Endothelial cell of umbilical vein (primary cell): ENCODE data around the gene ZNF99. TPM values are rescaled to one million over a fixed set of nuclear protein-coding genes. Genes with fewer than 3 reads are reported as not detected.

Experiments used
- BruUV-seq: library from RNA; stranded (reverse); fragments of 400-500 nt; replicated peaks from 2 replicates; lab custom pipeline; 2021; lab: Mats Ljungman, UMichigan
- CTCF ChIA-PET: fragments of 300-600, 350-600 bp; sonication (Branson Sonifier 250); formaldehyde crosslinking; loops from one replicate; lab custom pipeline; 2021; ENCODE audit warnings: antibody characterized with exemption, inconsistent platforms; lab: Charles Lee
- POLR2A ChIA-PET: fragments of 300-600, 350-600 bp; sonication (Branson Sonifier 250); formaldehyde crosslinking; loops from one replicate; lab custom pipeline; 2021; ENCODE audit warnings: antibody characterized with exemption, inconsistent platforms; lab: Charles Lee
- DNase-seq: peaks from one replicate; pipeline ENCODE4 v3.0.0-alpha.2; 2011; ENCODE audit warnings: low read depth, low spot score
- FAIRE-seq: peaks from 2 replicates; lab custom pipeline; 2011; peaks lifted over from hg19 to GRCh38; lab: Jason Lieb, UNC
- H2AFZ ChIP-seq: 2 replicates; pipeline ENCODE4 v1.6.0; 2012; ENCODE audit warnings: low read depth, low read length, control low read depth, inconsistent platforms
- H3K27ac ChIP-seq: 2 replicates; pipeline ENCODE4 v1.5.1; 2011; ENCODE audit warnings: low read depth, mild to moderate bottlenecking, control low read depth, low read length, moderate library complexity; ENCODE audit not compliant: insufficient read depth
- H3K27me3 ChIP-seq, 2 experiments: 2 replicates each; pipeline versions ENCODE4 v1.6.0 to v1.6.1; 2011; ENCODE audit warnings: low read length in 2 of 2, mixed read lengths in 1 of 2; ENCODE audit not compliant: control insufficient read depth in 2 of 2, insufficient read depth in 2 of 2
- H3K36me3 ChIP-seq, 2 experiments: 2 replicates in 1 of 2; 3 replicates in 1 of 2; pipeline ENCODE4 v1.5.1; 2011; ENCODE audit warnings: low read length in 2 of 2, mild to moderate bottlenecking in 1 of 2, moderate library complexity in 1 of 2; ENCODE audit not compliant: control insufficient read depth in 2 of 2, insufficient read depth in 2 of 2; ENCODE audit errors: extremely low read depth in 1 of 2
- H3K4me1 ChIP-seq: 3 replicates; pipeline ENCODE4 v1.5.1; 2011; ENCODE audit warnings: mild to moderate bottlenecking, low read length; ENCODE audit not compliant: control insufficient read depth, insufficient read depth; ENCODE audit errors: extremely low read depth
- H3K4me2 ChIP-seq: 2 replicates; pipeline ENCODE4 v1.6.1; 2011; ENCODE audit warnings: low read length, control low read depth, mixed read lengths; ENCODE audit not compliant: insufficient read depth
- H3K4me3 ChIP-seq, 3 experiments: fragments of 200-600 bp in 1 of 3; sonication (generic), shearing (Covaris generic) in 1 of 3; replicated peaks in 1 of 3; 2 replicates each; pipeline ENCODE4 v1.5.1; 2011 to 2016; ENCODE audit warnings: control low read depth in 3 of 3, low read length in 3 of 3, mild to moderate bottlenecking in 2 of 3, inconsistent platforms in 1 of 3, low read depth in 1 of 3, moderate library complexity in 1 of 3; ENCODE audit not compliant: insufficient read depth in 1 of 3
- H3K79me2 ChIP-seq: 2 replicates; pipeline ENCODE4 v1.6.0; 2012; ENCODE audit warnings: low read length, inconsistent platforms; ENCODE audit not compliant: control insufficient read depth, insufficient read depth
- H3K9ac ChIP-seq: replicated peaks from 2 replicates; pipeline ENCODE3; 2011; ENCODE audit warnings: low read length, control low read depth; ENCODE audit not compliant: insufficient read depth; ENCODE audit errors: extremely low read depth
- H3K9me1 ChIP-seq: replicated peaks from 3 replicates; pipeline ENCODE4 v1.6.0; 2011; ENCODE audit warnings: mild to moderate bottlenecking, low read length; ENCODE audit not compliant: control insufficient read depth, insufficient read depth; ENCODE audit errors: extremely low read depth
- H3K9me3 ChIP-seq: replicated peaks from 2 replicates; pipeline ENCODE4 v1.5.1; 2012; ENCODE audit warnings: low read length, inconsistent platforms; ENCODE audit not compliant: control insufficient read depth, insufficient read depth
- H4K20me1 ChIP-seq: replicated peaks from 2 replicates; pipeline ENCODE3; 2011; ENCODE audit warnings: mild to moderate bottlenecking, low read length; ENCODE audit not compliant: control insufficient read depth, insufficient read depth; ENCODE audit errors: extremely low read depth
- EZH2 ChIP-seq: IDR thresholded peaks from 2 replicates; pipeline ENCODE4 v1.6.1; 2012; ENCODE audit warnings: borderline replicate concordance, low read depth, mild to moderate bottlenecking, moderate library complexity, low read length, inconsistent platforms; ENCODE audit not compliant: severe bottlenecking
- FOS ChIP-seq: IDR thresholded peaks from 2 replicates; pipeline ENCODE4 v1.6.1; 2011; ENCODE audit warnings: mild to moderate bottlenecking, low read length, moderate library complexity, borderline replicate concordance; ENCODE audit not compliant: insufficient read depth
- GATA2 ChIP-seq: IDR thresholded peaks from 2 replicates; pipeline ENCODE4 v1.7.0; 2011; ENCODE audit warnings: low read depth, mild to moderate bottlenecking, moderate library complexity, mixed read lengths, low read length; ENCODE audit not compliant: insufficient read length, insufficient read depth
- JUN ChIP-seq: IDR thresholded peaks from 2 replicates; pipeline ENCODE4 v1.6.1; 2011; ENCODE audit warnings: borderline replicate concordance, low read depth; ENCODE audit not compliant: insufficient read length, insufficient read depth
- MYC ChIP-seq: IDR thresholded peaks from one replicate; pipeline ENCODE4 v1.6.1; 2011; ENCODE audit warnings: mild to moderate bottlenecking, low read depth, low read length
- POLR2A ChIP-seq: IDR thresholded peaks from 2 replicates; pipeline ENCODE4 v1.6.1; 2012; ENCODE audit warnings: low read depth, mild to moderate bottlenecking, control low read depth, low read length
- POLR2AphosphoS5 ChIP-seq: IDR thresholded peaks from 2 replicates; pipeline ENCODE4 v1.6.1; 2012; ENCODE audit warnings: low read depth, mild to moderate bottlenecking, control low read depth, low read length, moderate library complexity; ENCODE audit not compliant: insufficient read depth
- dilution Hi-C: fragments of 300-500 bp; cut with MboI; formaldehyde crosslinking; loops from one replicate; pipeline ENCODE4 v1.15.0; 2019; ENCODE audit warnings: low sequenced_read_pairs; ENCODE audit not compliant: extremely low pct_ligation_motif_present
- intact Hi-C: fragments of 100-400 bp; cut with micrococcal nuclease; formaldehyde crosslinking; loops from one replicate; pipeline ENCODE4 v1.10.0; 2022
- polyA plus RNA-seq, 4 experiments: library from polyadenylated mRNA; depleted of rRNA in 3 of 4; stranded (reverse) in 3 of 4; unstranded in 1 of 4; fragments of >200 nt; gene quantifications; 2 replicates each; pipeline versions ENCODE4 v1.2.1 to v1.2.3, GENCODE V29; 2011 to 2012; ENCODE audit warnings: missing spikeins in 1 of 4
- total RNA-seq: library from RNA; stranded (reverse); gene quantifications from 2 replicates; pipeline ENCODE4 v1.2.3, GENCODE V29; 2021
- TF ChIP-seq, protein P1 (sequence below): IDR thresholded peaks from 2 replicates; pipeline ENCODE4 v1.6.1; 2011; ENCODE audit not compliant: insufficient read depth, insufficient read length
- TF ChIP-seq, protein P2 (sequence below), 2 donors: IDR thresholded peaks; 1 replicate in 1 of 2; 2 replicates in 1 of 2; pipeline ENCODE4 v1.5.1; 2011; ENCODE audit warnings: low read length in 2 of 2, mild to moderate bottlenecking in 2 of 2, moderate library complexity in 2 of 2, control low read depth in 1 of 2, inconsistent platforms in 1 of 2, low read depth in 1 of 2; ENCODE audit not compliant: insufficient read depth in 1 of 2; ENCODE audit errors: extremely low read depth in 1 of 2

The ZNF99 gene
- total and polyA plus RNA-seq, 2 donors (not counting 3 experiments of a cell fraction or from before 2014, with no cell fraction given) = not detected

DNA sequence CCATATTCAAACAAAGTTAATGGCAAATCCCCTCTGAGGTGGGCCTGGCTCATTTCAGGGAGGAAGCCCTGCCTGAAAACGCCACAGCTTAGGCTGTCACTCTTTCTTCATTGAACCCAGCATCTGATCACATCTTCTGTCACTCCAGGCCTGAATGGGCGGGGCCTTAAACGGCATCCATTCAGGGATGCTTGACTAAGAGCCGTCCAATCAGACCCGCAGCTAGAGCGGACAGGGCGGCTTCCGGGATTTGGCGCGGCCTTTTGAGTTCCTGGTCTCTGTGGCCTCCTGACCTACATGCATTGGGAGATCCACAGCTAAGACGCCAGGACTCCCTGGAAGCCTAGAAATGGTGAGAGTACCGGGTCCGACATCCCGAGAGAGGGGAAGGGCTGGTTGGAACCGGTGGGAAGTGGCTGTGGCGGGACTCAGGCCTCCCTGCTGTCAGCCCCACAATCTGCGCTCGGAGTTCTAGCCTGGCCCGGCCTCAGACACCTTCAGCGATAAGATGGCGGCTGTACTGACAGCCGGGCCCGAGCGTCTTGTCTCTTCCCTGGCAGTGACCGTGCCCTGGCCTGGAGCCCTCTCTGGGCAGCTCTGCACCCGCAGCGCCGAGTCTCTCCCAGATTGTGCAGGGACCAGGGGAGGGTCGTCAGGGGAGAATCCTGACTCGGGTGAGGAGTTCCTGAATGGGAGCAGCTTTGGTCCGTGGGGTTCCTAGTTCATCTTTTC lies 48.2 kb upstream of the ZNF99 start, which contains the start of gene ZNF723:
ZNF723 (plus strand) TSS at position 261 of the 732 bp plus-strand sequence; CDS start at position 350, 89 bp downstream.
- DNase-seq (no peak), FAIRE-seq (no peak)
- Histone ChIP-seq H2AFZ (no peak within 1 kb of the TSS), H3K4me2 (no peak within 1 kb of the TSS), H3K9ac (no peak within 1 kb of the TSS), H3K27ac (no peak within 1 kb of the TSS), H3K9me1 (no peaks in the 10 kb centered on the region), H3K4me3 (no peak within 1 kb of the TSS), H3K36me3 (no peaks in the 10 kb centered on the region), H3K79me2 (no peaks in the 10 kb centered on the region), H3K4me1 (no peaks in the 10 kb centered on the region), H3K27me3 (no peaks in the 10 kb centered on the region), H4K20me1 (no peaks in the 10 kb centered on the region), H3K9me3 (no peaks in the 10 kb centered on the region)
- intact Hi-C loops = no loop called here
- dilution Hi-C loops = no loop called here
- TF ChIP-seq, protein P1, sequence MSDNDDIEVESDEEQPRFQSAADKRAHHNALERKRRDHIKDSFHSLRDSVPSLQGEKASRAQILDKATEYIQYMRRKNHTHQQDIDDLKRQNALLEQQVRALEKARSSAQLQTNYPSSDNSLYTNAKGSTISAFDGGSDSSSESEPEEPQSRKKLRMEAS = no peak
- no peak for TF ChIP-seq POLR2A
- TF ChIP-seq GATA2 = no peak
- BruUV-seq = no TSS peak
- ChIA-PET CTCF (no interaction called here), POLR2A (no interaction called here)

DNA sequence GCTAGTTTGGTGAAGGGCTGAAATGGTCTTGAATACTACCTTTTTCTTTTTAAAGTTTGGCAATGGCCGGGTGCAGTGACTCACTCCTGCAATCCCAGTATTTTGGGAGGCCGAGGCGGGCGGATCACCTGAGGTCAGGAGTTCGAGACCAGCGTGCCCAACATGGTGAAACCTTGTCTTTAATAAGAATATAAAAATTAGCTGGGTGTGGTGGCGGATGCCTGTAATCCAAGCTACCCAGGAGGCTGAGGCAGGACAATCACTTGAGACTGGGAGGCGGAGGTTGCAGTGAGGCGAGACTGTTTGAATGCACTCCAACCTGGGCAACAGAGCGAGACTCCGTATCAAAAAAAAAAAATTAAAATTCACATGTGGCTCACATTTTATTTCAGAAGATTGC lies 47.3 kb upstream of the ZNF99 start:
- dilution Hi-C loops = no loop called here
- H3K4me1 ChIP-seq = no peaks in the 10 kb centered on the region
- H2AFZ ChIP-seq = no peak overlapping the region
- intact Hi-C loops = no loop called here
- DNase-seq (no peak), FAIRE-seq (no peak)
- TF ChIP-seq MYC = no peak
- TF ChIP-seq, protein P2, sequence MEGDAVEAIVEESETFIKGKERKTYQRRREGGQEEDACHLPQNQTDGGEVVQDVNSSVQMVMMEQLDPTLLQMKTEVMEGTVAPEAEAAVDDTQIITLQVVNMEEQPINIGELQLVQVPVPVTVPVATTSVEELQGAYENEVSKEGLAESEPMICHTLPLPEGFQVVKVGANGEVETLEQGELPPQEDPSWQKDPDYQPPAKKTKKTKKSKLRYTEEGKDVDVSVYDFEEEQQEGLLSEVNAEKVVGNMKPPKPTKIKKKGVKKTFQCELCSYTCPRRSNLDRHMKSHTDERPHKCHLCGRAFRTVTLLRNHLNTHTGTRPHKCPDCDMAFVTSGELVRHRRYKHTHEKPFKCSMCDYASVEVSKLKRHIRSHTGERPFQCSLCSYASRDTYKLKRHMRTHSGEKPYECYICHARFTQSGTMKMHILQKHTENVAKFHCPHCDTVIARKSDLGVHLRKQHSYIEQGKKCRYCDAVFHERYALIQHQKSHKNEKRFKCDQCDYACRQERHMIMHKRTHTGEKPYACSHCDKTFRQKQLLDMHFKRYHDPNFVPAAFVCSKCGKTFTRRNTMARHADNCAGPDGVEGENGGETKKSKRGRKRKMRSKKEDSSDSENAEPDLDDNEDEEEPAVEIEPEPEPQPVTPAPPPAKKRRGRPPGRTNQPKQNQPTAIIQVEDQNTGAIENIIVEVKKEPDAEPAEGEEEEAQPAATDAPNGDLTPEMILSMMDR (IDR thresholded peaks at IDR 0.05; ENCODE audit: extremely low read depth in 1 of 2, insufficient read depth in 1 of 2, low read depth in 1 of 2, low read length in 2 of 2) = no peak
- no peak for TF ChIP-seq EZH2
- no peak for TF ChIP-seq GATA2
- TF ChIP-seq POLR2AphosphoS5 = no peak
- TF ChIP-seq FOS = no peak
- TF ChIP-seq, protein P1 = no peak
- TF ChIP-seq POLR2A = no peak
- TF ChIP-seq JUN = no peak
- H3K27me3 ChIP-seq = no peaks in the 10 kb centered on the region
- no peaks in the 10 kb centered on the region for H3K79me2 ChIP-seq
- no peak overlapping the region for H3K27ac ChIP-seq
- H3K36me3 ChIP-seq = no peaks in the 10 kb centered on the region
- BruUV-seq = no TSS peak
- no peaks in the 10 kb centered on the region for H3K9me1 ChIP-seq
- no peak overlapping the region for H3K4me3 ChIP-seq
- ChIA-PET POLR2A (no interaction called here), CTCF (no interaction called here)
- H3K9me3 ChIP-seq = no peaks in the 10 kb centered on the region
- H3K9ac ChIP-seq = no peak overlapping the region
- H4K20me1 ChIP-seq = no peaks in the 10 kb centered on the region
- no peak overlapping the region for H3K4me2 ChIP-seq
